NCI-H2107 treated with DMSO at 0.1 percent for 48 hours (cell line): ENCODE measurements around the gene SLC6A9.

Experiments used
- DNase-seq: peaks from one replicate; lab custom pipeline; 2025; ENCODE audit not compliant: unreplicated experiment; lab: John Stamatoyannopoulos, UW

Gene SLC6A9

DNA sequence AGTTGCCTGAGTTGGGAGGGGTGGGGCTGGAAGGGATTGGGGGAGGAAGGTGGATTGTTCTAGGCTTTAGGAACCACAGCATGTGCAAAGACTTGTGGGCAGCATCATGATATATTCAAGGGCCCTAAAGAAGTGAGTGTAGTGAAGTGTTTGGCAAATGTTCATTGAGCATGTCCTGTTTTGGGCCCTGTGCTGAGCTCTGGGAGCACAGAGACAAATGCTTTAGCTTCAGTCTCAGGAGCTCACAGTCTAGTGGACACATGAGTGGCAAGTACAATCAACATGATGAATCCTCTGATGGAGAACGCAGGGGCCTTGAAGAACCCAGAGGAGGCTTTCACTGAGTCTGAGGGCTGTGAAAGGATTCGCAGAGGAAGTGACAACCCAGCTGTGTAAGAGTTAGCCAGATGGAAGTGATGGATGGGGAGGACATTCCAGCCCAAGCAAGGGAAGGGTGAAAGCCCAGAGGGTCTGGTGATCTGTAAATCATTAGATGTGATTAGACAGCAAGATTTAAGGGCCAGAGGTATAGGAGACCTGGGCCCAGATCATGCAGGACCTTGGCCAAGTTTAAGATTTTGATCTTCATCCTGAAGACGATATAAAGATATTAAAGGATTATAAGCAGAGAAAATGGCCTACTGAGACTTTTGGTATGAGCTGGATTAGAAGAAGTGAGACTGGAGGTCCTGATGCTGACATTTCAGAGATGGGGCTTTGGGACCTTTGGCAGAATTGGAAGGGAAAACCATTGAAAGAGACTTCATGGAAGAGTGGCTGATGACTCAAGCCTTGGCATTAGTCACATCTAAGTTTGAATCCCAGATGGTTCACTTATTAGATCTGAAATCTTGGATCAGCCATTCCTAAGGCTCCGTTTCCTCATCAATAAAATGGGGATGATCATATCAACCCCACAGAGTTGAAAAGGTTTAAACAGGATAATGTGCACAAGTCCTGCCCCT is 80.0 kb downstream of the SLC6A9 start:
- no peak for DNase-seq

- DNase-seq, result no peak
Observed at GRCh38 chr1:43949678-43950077, 81.6 kb downstream of the SLC6A9 start.

- DNase-seq, result no peak
Observed at GRCh38 chr1:43947874-43948437, 83.3 kb downstream of the SLC6A9 start.

GRCh38 chr1:43947061-43947873 is 84.0 kb downstream of the SLC6A9 start:
- DNase-seq, result no peak
